ENCODE results near the gene NRXN2.

DNA sequence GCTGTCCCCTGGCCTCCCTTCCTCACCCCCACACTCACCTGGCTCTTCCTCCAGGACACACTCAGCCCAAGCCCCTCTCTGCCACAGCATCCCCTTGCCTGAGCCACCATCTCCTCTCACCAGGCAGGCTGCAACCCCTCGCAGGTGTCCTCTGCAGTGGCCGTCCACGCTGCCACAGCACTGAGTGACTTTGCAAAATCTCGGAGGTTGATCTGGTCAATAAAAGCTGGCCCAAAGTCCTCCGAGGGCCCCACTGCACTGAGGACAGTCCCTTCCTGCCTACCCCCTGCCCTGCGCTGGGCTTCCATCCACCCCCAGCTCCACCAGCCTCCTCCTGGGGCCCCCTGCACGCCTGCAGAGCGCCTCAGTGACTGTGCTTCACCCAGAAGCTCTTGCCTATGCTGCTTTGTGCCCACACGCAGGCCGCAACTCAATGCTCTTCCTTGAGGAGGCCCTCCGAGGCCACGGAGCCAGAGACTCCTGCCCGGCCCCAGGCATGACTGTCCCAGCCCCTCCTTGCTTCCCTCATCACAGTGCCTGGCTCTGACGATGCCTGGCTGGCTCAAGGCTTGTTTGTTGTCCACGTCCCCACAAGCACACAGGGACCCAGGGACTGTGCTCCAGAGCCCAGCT is 162.7 kb downstream of the NRXN2 start:
- TF ChIP-seq EZH2 (IDR thresholded peaks at IDR 0.05): no peak
- TF ChIP-seq, protein P1, sequence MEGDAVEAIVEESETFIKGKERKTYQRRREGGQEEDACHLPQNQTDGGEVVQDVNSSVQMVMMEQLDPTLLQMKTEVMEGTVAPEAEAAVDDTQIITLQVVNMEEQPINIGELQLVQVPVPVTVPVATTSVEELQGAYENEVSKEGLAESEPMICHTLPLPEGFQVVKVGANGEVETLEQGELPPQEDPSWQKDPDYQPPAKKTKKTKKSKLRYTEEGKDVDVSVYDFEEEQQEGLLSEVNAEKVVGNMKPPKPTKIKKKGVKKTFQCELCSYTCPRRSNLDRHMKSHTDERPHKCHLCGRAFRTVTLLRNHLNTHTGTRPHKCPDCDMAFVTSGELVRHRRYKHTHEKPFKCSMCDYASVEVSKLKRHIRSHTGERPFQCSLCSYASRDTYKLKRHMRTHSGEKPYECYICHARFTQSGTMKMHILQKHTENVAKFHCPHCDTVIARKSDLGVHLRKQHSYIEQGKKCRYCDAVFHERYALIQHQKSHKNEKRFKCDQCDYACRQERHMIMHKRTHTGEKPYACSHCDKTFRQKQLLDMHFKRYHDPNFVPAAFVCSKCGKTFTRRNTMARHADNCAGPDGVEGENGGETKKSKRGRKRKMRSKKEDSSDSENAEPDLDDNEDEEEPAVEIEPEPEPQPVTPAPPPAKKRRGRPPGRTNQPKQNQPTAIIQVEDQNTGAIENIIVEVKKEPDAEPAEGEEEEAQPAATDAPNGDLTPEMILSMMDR (IDR thresholded peaks at IDR 0.05): no peak
